Measurements from ENCODE around the gene PLEK.
"Not testable (repeated sequence)": the region's sequence is repeated elsewhere in the genome, so short reads cannot be mapped to it uniquely, and the experiment has no call there.

Gene PLEK

GRCh38 chr2:68386365-68386764 is 21.3 kb downstream of the PLEK start:
- DNase-seq, result no peak

- DNase-seq, result no peak
Observed at GRCh38 chr2:68387408-68388350, 22.6 kb downstream of the PLEK start.

GRCh38 chr2:68388358-68388757 is 23.3 kb downstream of the PLEK start:
- no peak for DNase-seq

GRCh38 chr2:68388772-68389171 is 23.7 kb downstream of the PLEK start:
- DNase-seq, result no peak

- DNase-seq, result no peak
Observed at GRCh38 chr2:68390114-68390513, 25.0 kb downstream of the PLEK start.

GRCh38 chr2:68390586-68390985 is 25.5 kb downstream of the PLEK start:
- DNase-seq, result no peak

GRCh38 chr2:68391099-68391498 is 26.0 kb downstream of the PLEK start:
- DNase-seq, result no peak

GRCh38 chr2:68391869-68392268 is 26.8 kb downstream of the PLEK start:
- no peak for DNase-seq

- no peak for DNase-seq
Observed at GRCh38 chr2:68396093-68396492, 31.0 kb downstream of the PLEK start.

- DNase-seq, result not testable (repeated sequence)
Observed at GRCh38 chr2:68397704-68398263, 32.7 kb downstream of the PLEK start.

- DNase-seq, result no peak
Observed at GRCh38 chr2:68403199-68403644, 38.1 kb downstream of the PLEK start.

GRCh38 chr2:68404164-68404563 is 39.1 kb downstream of the PLEK start:
- no peak for DNase-seq

GRCh38 chr2:68404893-68405799 is 40.1 kb downstream of the PLEK start:
- DNase-seq, result no peak

- DNase-seq, result no peak
Observed at GRCh38 chr2:68411397-68412126, 46.5 kb downstream of the PLEK start.

- no peak for DNase-seq
Observed at GRCh38 chr2:68412127-68412819, 47.2 kb downstream of the PLEK start.

GRCh38 chr2:68413466-68413865 is 48.4 kb downstream of the PLEK start:
- no peak for DNase-seq

- no peak for DNase-seq
Observed at GRCh38 chr2:68414452-68414851, 49.4 kb downstream of the PLEK start.

GRCh38 chr2:68414876-68415275 is 49.8 kb downstream of the PLEK start:
- no peak for DNase-seq

- DNase-seq, result no peak
Observed at GRCh38 chr2:68415521-68415920, 50.4 kb downstream of the PLEK start.

GRCh38 chr2:68416081-68416675 is 51.1 kb downstream of the PLEK start:
- no peak for DNase-seq

GRCh38 chr2:68417926-68418325 is 52.8 kb downstream of the PLEK start:
- DNase-seq, result no peak

- no peak for DNase-seq
Observed at GRCh38 chr2:68418419-68418818, 53.3 kb downstream of the PLEK start.

Data from activated gamma-delta T cell treated with Interleukin-2 at 50 U/mL for 16 hours (primary cell).